ENCODE data around the gene CTCFL.

Gene CTCFL

DNA sequence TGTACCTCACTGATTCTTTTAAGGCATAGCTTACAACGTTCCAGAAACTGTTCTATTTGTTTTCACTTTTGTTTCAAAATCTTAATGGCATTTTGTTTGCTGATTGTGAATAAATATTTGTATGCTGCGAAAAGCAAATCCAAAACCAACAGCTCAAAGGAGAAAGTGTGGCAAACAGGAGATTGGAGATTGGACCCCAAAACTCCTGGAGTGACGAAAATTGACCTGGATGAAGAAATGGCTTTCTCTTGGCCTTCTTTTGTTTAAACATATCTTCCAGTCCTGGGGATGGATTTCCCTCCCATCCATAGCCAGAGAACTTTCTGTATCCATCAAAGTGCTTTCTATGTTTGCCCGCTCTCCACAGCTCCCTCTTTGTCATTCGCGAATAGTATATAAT is 2.8 kb upstream of the CTCFL start:
- no peak for TF ChIP-seq SPI1 (IDR thresholded peaks at IDR 0.05; ENCODE audit: low read depth, low read length)
- no peak for TF ChIP-seq POU2F2 (IDR thresholded peaks at IDR 0.05; ENCODE audit: low read depth, low read length)
- no peak for TF ChIP-seq POLR2A (IDR thresholded peaks at IDR 0.05; ENCODE audit: low read depth, low read length)
- TF ChIP-seq TAF1 (IDR thresholded peaks at IDR 0.05; ENCODE audit: low read depth, low read length) = no peak
- no peak for TF ChIP-seq POLR2AphosphoS5 (IDR thresholded peaks at IDR 0.05; ENCODE audit: low read depth, low read length)
- TF ChIP-seq PAX5 (IDR thresholded peaks at IDR 0.05; ENCODE audit: insufficient read depth, low read length, severe bottlenecking) = no peak
- FAIRE-seq (no peak), DNase-seq (ENCODE audit: insufficient read length, low spot score) (no peak)

DNA sequence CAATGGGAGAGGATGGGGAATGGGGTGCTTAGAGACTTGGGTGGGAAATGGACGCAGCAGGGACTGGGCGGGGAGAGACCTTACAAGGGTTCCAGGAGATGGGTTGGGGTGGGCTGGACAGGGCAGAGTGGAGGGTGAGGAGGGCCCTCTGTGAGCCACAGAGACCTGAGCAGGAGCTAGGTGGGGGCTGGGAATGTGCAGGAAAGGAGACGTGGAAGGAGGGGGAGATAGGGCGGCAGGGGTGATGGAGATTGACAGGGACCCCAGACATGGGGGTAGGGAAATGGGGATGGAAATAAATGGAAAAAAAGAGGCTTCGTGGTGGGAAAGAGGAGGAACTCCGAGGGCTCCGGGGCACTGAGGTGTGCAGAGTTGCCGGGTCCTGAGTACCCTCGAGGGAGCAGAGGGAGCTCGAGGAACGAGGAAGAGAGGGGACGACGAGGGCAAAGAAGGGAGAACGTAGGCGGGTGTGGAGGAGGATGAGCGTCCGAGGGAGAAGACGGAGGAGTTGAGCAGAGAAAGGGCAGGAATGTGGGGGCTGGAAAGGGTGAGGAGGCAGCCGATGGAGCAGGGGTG is 2.0 kb upstream of the CTCFL start:
- no peak for TF ChIP-seq PAX5 (IDR thresholded peaks at IDR 0.05; ENCODE audit: insufficient read depth, low read length, severe bottlenecking)
- no peak for TF ChIP-seq POU2F2 (IDR thresholded peaks at IDR 0.05; ENCODE audit: low read depth, low read length)
- TF ChIP-seq POLR2A (IDR thresholded peaks at IDR 0.05; ENCODE audit: low read depth, low read length) = no peak
- no peak for DNase-seq (ENCODE audit: insufficient read length, low spot score)
- no peak for FAIRE-seq

DNA sequence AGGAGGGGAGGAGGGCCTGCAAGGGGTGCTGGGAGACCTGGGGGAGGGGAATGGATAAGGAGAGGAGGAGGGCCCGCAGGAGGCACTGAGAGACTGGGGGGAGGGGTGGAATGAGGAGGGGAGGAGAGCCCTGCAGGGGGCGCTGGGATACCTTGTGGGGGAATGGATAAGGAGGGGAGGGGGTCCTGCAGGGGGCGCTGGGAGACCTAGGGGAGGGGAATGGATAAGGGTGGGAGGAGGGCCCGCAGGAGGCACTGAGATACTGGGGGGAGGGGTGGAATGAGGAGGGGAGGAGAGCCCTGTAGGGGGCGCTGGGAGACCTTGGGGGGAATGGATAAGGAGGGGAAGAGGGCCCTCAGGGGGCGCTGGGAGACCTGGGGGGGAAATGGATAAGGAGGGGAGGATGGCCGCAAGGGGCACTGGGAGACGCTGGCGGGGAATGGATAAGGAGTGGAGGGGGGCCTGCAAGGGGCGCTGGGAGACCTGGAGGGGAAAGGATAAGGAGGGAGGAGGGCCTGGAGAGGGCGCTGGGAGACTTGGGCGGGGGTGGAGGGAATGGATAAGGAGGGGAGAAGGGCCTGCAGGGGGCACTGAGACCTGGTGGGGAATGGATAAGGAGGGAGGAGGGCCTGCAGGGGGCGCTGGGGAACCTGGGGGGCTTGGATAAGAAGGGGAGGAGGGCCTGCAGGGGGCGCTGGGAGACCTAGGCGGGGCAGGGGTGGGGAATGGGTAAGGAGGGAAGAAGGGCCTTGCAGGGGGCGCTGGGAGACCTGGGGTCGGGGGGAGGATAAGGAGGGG is 1.3 kb upstream of the CTCFL start:
- FAIRE-seq = no peak
- TF ChIP-seq POU2F2 (IDR thresholded peaks at IDR 0.05; ENCODE audit: low read depth, low read length) (no peak), POLR2AphosphoS5 (IDR thresholded peaks at IDR 0.05; ENCODE audit: low read depth, low read length) (no peak), PAX5 (IDR thresholded peaks at IDR 0.05; ENCODE audit: insufficient read depth, low read length, severe bottlenecking) (no peak), SPI1 (IDR thresholded peaks at IDR 0.05; ENCODE audit: low read depth, low read length) (no peak), POLR2A (IDR thresholded peaks at IDR 0.05; ENCODE audit: low read depth, low read length) (no peak), TAF1 (IDR thresholded peaks at IDR 0.05; ENCODE audit: low read depth, low read length) (no peak)
- peak; percentile 22 for DNase-seq (ENCODE audit: insufficient read length, low spot score)

DNA sequence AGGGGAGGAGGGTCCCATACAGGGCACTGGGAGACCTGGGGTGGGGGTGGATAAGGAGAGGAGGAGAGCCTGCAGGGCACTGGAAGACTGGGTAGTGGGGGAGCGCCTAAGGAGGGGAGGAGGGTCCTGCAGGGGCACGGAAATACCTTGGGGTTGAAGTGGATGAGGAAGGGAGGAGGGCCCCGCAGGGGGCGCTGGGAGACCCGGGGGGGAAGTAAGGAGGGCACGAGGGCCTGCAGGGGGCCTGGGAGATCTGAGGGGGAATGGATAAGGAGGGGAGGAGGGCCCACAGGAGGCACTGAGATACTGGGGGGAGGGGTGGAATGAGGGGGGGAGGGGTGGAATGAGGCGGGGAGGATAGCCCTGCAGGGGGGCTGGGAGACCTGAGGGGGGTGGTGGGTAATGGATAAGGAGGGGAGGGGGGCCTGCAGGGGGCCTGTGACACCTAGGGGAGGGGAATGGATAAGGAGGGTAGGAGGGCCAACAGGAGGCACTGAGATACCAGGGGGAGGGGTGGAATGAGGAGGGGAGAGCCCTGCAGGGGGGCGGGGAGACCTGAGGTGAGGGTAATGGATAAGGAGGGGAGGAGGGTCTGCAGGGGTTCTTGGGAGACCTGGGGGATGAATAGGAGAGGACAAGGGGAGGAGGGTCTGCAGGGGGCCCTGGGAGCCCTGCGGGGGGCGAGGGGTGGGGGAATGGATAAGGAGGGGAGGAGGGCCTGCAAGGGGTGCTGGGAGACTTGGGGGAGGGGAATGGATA is 567 bp upstream of the CTCFL start:
- no peak for FAIRE-seq
- DNase-seq (ENCODE audit: insufficient read length, low spot score) = no peak
- TF ChIP-seq SPI1 (IDR thresholded peaks at IDR 0.05; ENCODE audit: low read depth, low read length) = no peak

DNA sequence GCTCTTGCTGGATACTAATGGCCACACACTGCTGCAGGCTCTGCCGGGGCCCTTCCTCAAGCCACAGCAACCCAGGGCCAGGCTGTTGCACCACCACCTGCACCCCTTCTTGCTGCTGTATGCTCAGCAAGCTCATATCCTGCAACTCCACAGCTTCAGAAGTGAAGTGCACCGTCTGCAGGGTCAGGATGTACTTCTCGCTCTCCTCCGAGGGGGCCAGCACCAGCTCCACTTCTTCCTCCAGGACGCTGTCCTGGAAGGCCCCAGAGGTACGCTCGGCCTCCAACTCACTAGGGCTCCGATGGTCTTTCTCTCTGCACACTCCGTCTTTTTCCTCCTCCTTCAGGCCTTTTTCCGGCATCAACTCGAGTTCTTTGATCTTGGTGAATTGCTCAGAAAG is 1.2 kb downstream of the CTCFL start:
- no peak for FAIRE-seq
- TF ChIP-seq PAX5 (IDR thresholded peaks at IDR 0.05; ENCODE audit: insufficient read depth, low read length, severe bottlenecking) (no peak), TAF1 (IDR thresholded peaks at IDR 0.05; ENCODE audit: low read depth, low read length) (no peak), POU2F2 (IDR thresholded peaks at IDR 0.05; ENCODE audit: low read depth, low read length) (no peak), SPI1 (IDR thresholded peaks at IDR 0.05; ENCODE audit: low read depth, low read length) (no peak), POLR2AphosphoS5 (IDR thresholded peaks at IDR 0.05; ENCODE audit: low read depth, low read length) (no peak), POLR2A (IDR thresholded peaks at IDR 0.05; ENCODE audit: low read depth, low read length) (no peak)
- no peak for DNase-seq (ENCODE audit: insufficient read length, low spot score)

DNA sequence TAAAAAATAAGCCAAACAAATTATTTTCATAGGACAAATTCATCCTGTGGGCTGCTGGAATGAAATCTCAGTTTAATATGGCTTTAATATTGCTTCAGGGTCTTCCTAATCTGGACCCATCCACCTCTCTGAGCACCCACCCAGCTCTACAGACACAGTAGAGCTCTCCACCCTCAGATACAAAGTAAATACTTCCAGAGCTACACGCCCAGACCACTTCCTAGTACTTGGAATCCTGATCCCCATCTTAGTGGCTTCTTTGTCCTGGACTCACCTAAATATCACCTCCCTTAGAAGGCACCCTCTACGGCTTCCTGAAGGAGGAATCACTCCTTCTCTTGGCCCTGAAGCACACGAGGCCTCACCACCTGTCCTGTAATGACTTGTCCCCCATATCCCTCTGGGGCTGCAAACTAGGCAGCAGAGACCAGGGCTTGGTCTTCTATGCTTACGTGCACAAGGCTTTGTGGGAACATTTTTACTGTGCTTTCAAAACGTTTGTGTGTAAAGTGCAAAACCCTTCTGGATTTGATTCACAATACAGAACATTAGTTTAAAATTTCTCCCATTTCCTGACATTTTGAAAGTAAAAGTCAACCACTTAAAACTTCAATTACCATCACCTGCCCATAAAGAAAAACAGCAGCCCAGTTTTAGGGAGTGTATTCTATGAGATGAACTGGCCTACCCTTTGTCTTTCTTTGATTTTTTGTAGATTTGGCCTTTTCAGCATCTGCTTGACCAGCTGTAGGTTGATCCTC is 2.4 kb downstream of the CTCFL start:
- no peak for TF ChIP-seq TAF1 (IDR thresholded peaks at IDR 0.05; ENCODE audit: low read depth, low read length)
- TF ChIP-seq POLR2A (IDR thresholded peaks at IDR 0.05; ENCODE audit: low read depth, low read length) = no peak
- no peak for TF ChIP-seq POLR2AphosphoS5 (IDR thresholded peaks at IDR 0.05; ENCODE audit: low read depth, low read length)
- no peak for TF ChIP-seq POU2F2 (IDR thresholded peaks at IDR 0.05; ENCODE audit: low read depth, low read length)
- TF ChIP-seq SPI1 (IDR thresholded peaks at IDR 0.05; ENCODE audit: low read depth, low read length) = no peak
- TF ChIP-seq PAX5 (IDR thresholded peaks at IDR 0.05; ENCODE audit: insufficient read depth, low read length, severe bottlenecking) = no peak
- peak; percentile 5 for FAIRE-seq
- peak; percentile 37 for DNase-seq (ENCODE audit: insufficient read length, low spot score)

DNA sequence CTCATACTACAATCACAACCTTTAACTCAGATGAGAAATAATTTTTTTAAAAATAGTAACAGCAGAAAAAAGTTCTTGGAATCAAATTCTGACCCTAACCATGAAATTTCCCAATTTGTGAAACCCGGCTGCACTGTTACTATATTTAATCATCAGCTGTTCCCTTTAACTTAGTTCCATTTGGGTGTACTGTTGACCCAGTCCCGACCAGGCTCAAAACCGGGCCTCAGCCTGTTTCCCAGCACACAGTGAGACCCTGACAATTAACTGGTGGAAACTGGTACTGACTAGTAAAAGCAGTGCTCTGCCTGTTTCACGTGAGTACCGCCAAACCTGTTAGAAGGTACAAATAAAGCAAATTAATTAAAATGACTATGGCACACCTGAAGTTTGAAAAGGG is 7.0 kb downstream of the CTCFL start:
- FAIRE-seq (no peak), DNase-seq (ENCODE audit: insufficient read length, low spot score) (no peak)
- no peak for TF ChIP-seq POLR2A (IDR thresholded peaks at IDR 0.05; ENCODE audit: low read depth, low read length)
- TF ChIP-seq POLR2AphosphoS5 (IDR thresholded peaks at IDR 0.05; ENCODE audit: low read depth, low read length) = no peak
- no peak for TF ChIP-seq SPI1 (IDR thresholded peaks at IDR 0.05; ENCODE audit: low read depth, low read length)
- no peak for TF ChIP-seq POU2F2 (IDR thresholded peaks at IDR 0.05; ENCODE audit: low read depth, low read length)
- TF ChIP-seq TAF1 (IDR thresholded peaks at IDR 0.05; ENCODE audit: low read depth, low read length) = no peak
- no peak for TF ChIP-seq PAX5 (IDR thresholded peaks at IDR 0.05; ENCODE audit: insufficient read depth, low read length, severe bottlenecking)

DNA sequence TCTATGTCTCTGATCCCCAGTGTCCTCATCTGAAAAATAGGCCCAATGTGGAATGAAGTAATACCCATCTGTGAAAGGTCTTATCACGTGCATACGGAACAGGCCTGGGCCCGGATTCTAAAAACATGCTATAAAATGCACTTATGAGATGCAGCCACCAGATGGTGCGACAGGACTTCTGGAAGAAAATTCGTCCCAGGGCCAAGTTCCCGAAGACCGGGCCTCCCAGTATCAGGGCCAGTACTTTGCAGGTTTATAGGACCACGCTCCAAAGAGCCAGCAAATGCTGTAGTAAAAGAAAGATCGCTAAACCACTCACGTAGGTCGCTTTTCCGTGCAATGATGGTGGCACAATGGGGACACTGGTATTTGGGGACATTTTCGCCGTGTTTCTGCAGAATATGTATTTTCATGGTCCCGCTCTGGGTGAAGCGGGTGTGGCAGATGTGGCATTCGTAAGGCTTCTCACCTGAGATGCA is 10.6 kb downstream of the CTCFL start:
- FAIRE-seq (peak; percentile 78), DNase-seq (ENCODE audit: insufficient read length, low spot score) (peak; percentile 41)
- TF ChIP-seq SPI1 (IDR thresholded peaks at IDR 0.05; ENCODE audit: low read depth, low read length) (no peak), POLR2AphosphoS5 (IDR thresholded peaks at IDR 0.05; ENCODE audit: low read depth, low read length) (no peak)

DNA sequence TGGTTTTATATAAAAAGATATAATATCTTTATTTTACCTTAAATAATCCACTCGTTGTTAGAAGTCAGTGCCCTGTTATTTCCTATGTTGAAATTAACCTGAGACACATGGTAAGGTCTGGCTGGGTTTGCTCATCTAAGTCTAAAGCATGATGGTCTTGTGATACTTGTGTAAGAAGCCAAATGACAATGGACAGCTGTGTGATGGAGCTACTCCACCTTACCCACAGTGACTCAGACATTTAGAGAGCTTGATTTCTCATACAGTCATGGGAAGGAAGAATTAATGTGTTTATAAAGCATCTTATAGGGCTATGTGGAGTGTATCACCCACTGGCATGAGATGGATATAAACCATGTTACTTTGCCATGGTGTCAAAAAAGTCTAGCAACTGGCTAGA is 11.7 kb downstream of the CTCFL start:
- FAIRE-seq = no peak
- TF ChIP-seq TAF1 (IDR thresholded peaks at IDR 0.05; ENCODE audit: low read depth, low read length) = no peak
- no peak for DNase-seq (ENCODE audit: insufficient read length, low spot score)

Measured in GM12891 (cell line).